Stimulated activated CD8-positive, alpha-beta memory T cell treated with anti-CD3 and anti-CD28 coated beads, Interleukin-7, amount 100 ng/mL, for 48 hours (primary cell): Measurements from ENCODE around the gene AGTR1.

ENCODE experiments used
- DNase-seq, 2 donors: peaks; one replicate each; pipeline ENCODE4 v3.0.0-alpha.2; 2020; ENCODE audit warnings: low read depth in 1 of 2; ENCODE audit errors: extremely low read depth in 1 of 2

Gene AGTR1

GRCh38 chr3:148697306-148698189 is at the start of gene AGTR1:
Gene AGTR1, plus strand, starts transcription at chr3:148697903. Its CDS starts 43,133 bp downstream, at chr3:148741036.
- no peak for DNase-seq

GRCh38 chr3:148648685-148649352 is 48.9 kb upstream of the AGTR1 start:
- DNase-seq = no peak

- DNase-seq = no peak
Observed at GRCh38 chr3:148651549-148651948, 46.2 kb upstream of the AGTR1 start.

- DNase-seq = no peak
Observed at GRCh38 chr3:148654433-148654832, 43.3 kb upstream of the AGTR1 start.

- DNase-seq = no peak
Observed at GRCh38 chr3:148657470-148657869, 40.2 kb upstream of the AGTR1 start.

GRCh38 chr3:148659512-148659911 is 38.2 kb upstream of the AGTR1 start:
- no peak for DNase-seq

- no peak for DNase-seq
Observed at GRCh38 chr3:148680289-148680688, 17.4 kb upstream of the AGTR1 start.

- DNase-seq = no peak
Observed at GRCh38 chr3:148681080-148681479, 16.6 kb upstream of the AGTR1 start.

GRCh38 chr3:148682997-148683396 is 14.7 kb upstream of the AGTR1 start:
- no peak for DNase-seq

- no peak for DNase-seq
Observed at GRCh38 chr3:148694116-148694515, 3.6 kb upstream of the AGTR1 start.

GRCh38 chr3:148698190-148698810 is 597 bp downstream of the AGTR1 start:
- DNase-seq = no peak

GRCh38 chr3:148705314-148705713 is 7.6 kb downstream of the AGTR1 start:
- no peak for DNase-seq

- no peak for DNase-seq
Observed at GRCh38 chr3:148707601-148708380, 10.1 kb downstream of the AGTR1 start.

- no peak for DNase-seq
Observed at GRCh38 chr3:148708409-148708808, 10.7 kb downstream of the AGTR1 start.

GRCh38 chr3:148709560-148710253 is 12.0 kb downstream of the AGTR1 start:
- no peak for DNase-seq

GRCh38 chr3:148710665-148711064 is 13.0 kb downstream of the AGTR1 start:
- no peak for DNase-seq

GRCh38 chr3:148711981-148712666 is 14.4 kb downstream of the AGTR1 start:
- DNase-seq = no peak

GRCh38 chr3:148714521-148714920 is 16.8 kb downstream of the AGTR1 start:
- DNase-seq = no peak

GRCh38 chr3:148716657-148717056 is 19.0 kb downstream of the AGTR1 start:
- no peak for DNase-seq
